Measurements from ENCODE around the gene COL6A1. TPM values are rescaled to one million over a fixed set of nuclear protein-coding genes. Genes with fewer than 3 reads are reported as not detected.

The COL6A1 gene
- total and polyA plus RNA-seq, 2 of the 13 experiments (the other 11 are each of a cell fraction or from before 2014, with no cell fraction given): 3.1 to 4.8 TPM

DNA sequence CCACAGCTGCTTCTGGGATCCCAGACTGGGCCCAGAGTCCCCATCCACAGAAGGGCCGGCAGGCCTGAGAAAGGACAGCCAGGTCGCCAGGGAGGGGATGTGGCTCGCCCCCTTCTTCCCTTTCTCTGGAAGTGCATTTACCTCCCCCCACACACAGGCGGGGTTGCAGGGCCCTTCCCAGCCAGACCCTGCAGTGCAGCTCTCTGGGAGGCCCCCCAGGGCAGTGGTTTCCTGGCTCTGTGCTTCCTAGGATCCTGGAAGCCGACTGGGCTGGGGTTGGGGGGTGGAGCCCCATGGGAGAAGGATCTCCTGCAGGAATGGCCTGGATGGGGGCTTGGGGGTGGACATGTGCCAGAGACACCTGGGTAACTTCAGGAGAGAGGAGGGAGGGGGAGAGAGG lies 4.2 kb upstream of the COL6A1 start:
- Histone ChIP-seq H3K4me1 (ENCODE audit: insufficient read depth, low read length) (peaks cover 33% of the 10 kb centered on the region), H3K9ac (ENCODE audit: insufficient read depth, low read depth, low read length) (no peak overlapping the region)
- WGBS (ENCODE audit: low lambda C conversion rate): 10% methylated on average over 5 of the region's 5 CpGs

DNA sequence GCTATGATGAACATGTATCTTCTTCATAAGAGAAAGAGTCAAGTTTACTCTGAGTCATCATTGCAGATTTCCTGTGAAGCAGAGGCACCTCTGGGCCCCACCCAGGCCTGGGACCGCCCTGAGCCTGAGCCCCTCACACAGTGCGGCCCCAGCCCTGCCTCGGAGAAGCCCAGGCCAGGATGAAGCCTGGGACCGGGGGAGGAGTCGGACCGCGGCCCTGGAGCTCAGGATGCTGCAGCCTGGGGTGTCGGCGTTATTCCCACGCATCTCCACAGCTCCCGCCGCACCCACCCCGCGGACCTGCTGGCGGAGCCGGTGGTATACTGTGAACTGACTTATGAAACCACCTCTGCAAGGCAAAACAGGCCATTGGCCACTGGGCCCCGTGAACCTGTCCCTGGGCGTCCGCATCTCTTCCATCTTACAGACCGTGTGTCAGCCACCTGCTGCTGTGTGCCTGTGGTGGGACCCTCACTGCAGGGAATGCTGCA lies 2.4 kb upstream of the COL6A1 start:
- Histone ChIP-seq H3K27ac (ENCODE audit: extremely low read length, insufficient read depth, low read length) (no peak overlapping the region), H3K4me1 (ENCODE audit: insufficient read depth, low read length) (peaks cover 26% of the 10 kb centered on the region), H3K4me3 (replicated peaks in 1 of 3; ENCODE audit: insufficient read depth in 1 of 3, low read depth in 2 of 3, low read length in 3 of 3) (no peak overlapping the region), H3K4me2 (ENCODE audit: low read depth, low read length) (no peak overlapping the region), H3K27me3 (ENCODE audit: control insufficient read depth in 1 of 2, insufficient read depth in 2 of 2, low read length in 2 of 2) (peaks cover 11 to 48% of the 10 kb centered on the region in 2 experiments), H4K20me1 (ENCODE audit: insufficient read depth, low read length) (no peaks in the 10 kb centered on the region), H2AFZ (ENCODE audit: low read length) (no peak overlapping the region), H3K36me3 (replicated peaks in 1 of 2; ENCODE audit: control insufficient read depth in 1 of 2, insufficient read depth in 2 of 2, low read length in 2 of 2) (no peaks in the 10 kb centered on the region), H3K9ac (ENCODE audit: insufficient read depth, low read depth, low read length) (no peak overlapping the region), H3K9me3 (ENCODE audit: low read length) (no peaks in the 10 kb centered on the region), H3K79me2 (ENCODE audit: insufficient read depth, low read length) (no peaks in the 10 kb centered on the region)
- POLR2A ChIA-PET: no interaction called here
- in situ Hi-C loops (cut with HindIII; ENCODE audit: extremely low pct_ligation_motif_present, low pct_unique_long_range_greater_than_20kb): loop anchor here (10.0 kb wide), 1 partner anchor 306 kb away; the partner anchor contains the start of genes MCM3AP and YBEY
- ATAC-seq: no peak
- intact Hi-C loops (cut with micrococcal nuclease; ENCODE audit: unreplicated experiment): loop anchor here (10.0 kb wide), 1 partner anchor 216 kb away; no protein-coding TSS in a partner anchor
- FAIRE-seq: no peak
- BruUV-seq (replicated peaks): no TSS peak
- no peak for DNase-seq (ENCODE audit: low spot score)
- CTCF ChIA-PET (ENCODE audit: low intra/inter-chr PET ratio, low total read pairs): no interaction called here
- WGBS (ENCODE audit: low lambda C conversion rate): no CpG with 5 or more reads among the region's 20 CpGs
- no peak for TF ChIP-seq RXRB (CRISPR knock-in tag; IDR thresholded peaks at IDR 0.05; ENCODE audit: borderline replicate concordance)
- no peak for TF ChIP-seq PAWR (CRISPR knock-in tag; IDR thresholded peaks at IDR 0.05; ENCODE audit: borderline replicate concordance)
- TF ChIP-seq PHB2 (IDR thresholded peaks at IDR 0.05; ENCODE audit: partially characterized antibody): no peak
- TF ChIP-seq KDM5B (CRISPR knock-in tag; IDR thresholded peaks at IDR 0.05; ENCODE audit: borderline replicate concordance): no peak
- TF ChIP-seq NFKBIZ (CRISPR knock-in tag; IDR thresholded peaks at IDR 0.05): no peak
- TF ChIP-seq MEIS1 (CRISPR knock-in tag; IDR thresholded peaks at IDR 0.05; ENCODE audit: borderline replicate concordance): no peak
- no peak for TF ChIP-seq CAMTA2 (CRISPR knock-in tag; IDR thresholded peaks at IDR 0.05; ENCODE audit: borderline replicate concordance)
- no peak for TF ChIP-seq ZNF296 (CRISPR knock-in tag; conservative IDR thresholded peaks at IDR 0.05)
- no peak for TF ChIP-seq EEA1 (CRISPR knock-in tag; IDR thresholded peaks at IDR 0.05; ENCODE audit: borderline replicate concordance)
- no peak for TF ChIP-seq KDM5A (IDR thresholded peaks at IDR 0.05; ENCODE audit: borderline replicate concordance, low read length)
- TF ChIP-seq MED8 (CRISPR knock-in tag; IDR thresholded peaks at IDR 0.05; ENCODE audit: insufficient replicate concordance): no peak
- TF ChIP-seq ZNF484 (CRISPR knock-in tag; IDR thresholded peaks at IDR 0.05; ENCODE audit: borderline replicate concordance, low read depth): no peak

More for the DNA sequence above, 4.2 kb upstream of the COL6A1 start:
- no peak for FAIRE-seq
- no peak overlapping the region for H3K4me3 ChIP-seq (replicated peaks in 1 of 3; ENCODE audit: insufficient read depth in 1 of 3, low read depth in 2 of 3, low read length in 3 of 3)
- in situ Hi-C loops (cut with HindIII; ENCODE audit: extremely low pct_ligation_motif_present, low pct_unique_long_range_greater_than_20kb) (loop anchor here (10.0 kb wide), 1 partner anchor 307 kb away; the partner anchor contains the start of genes MCM3AP and YBEY), intact Hi-C loops (cut with micrococcal nuclease; ENCODE audit: unreplicated experiment) (loop anchor here (10.0 kb wide), 1 partner anchor 217 kb away; no protein-coding TSS in a partner anchor)
- ATAC-seq: no peak
- H3K36me3 ChIP-seq (replicated peaks in 1 of 2; ENCODE audit: control insufficient read depth in 1 of 2, insufficient read depth in 2 of 2, low read length in 2 of 2): no peaks in the 10 kb centered on the region
- H3K79me2 ChIP-seq (ENCODE audit: insufficient read depth, low read length): no peaks in the 10 kb centered on the region
- H3K27ac ChIP-seq (ENCODE audit: extremely low read length, insufficient read depth, low read length): no peak overlapping the region
- no peaks in the 10 kb centered on the region for H3K9me3 ChIP-seq (ENCODE audit: low read length)
- no peak for DNase-seq (ENCODE audit: low spot score)
- no peak for TF ChIP-seq KDM6A (CRISPR knock-in tag; IDR thresholded peaks at IDR 0.05; ENCODE audit: low read depth)
- no peak for TF ChIP-seq BRCA1 (CRISPR knock-in tag; IDR thresholded peaks at IDR 0.05)
- no peak for TF ChIP-seq ZNF326 (CRISPR knock-in tag; IDR thresholded peaks at IDR 0.05; ENCODE audit: borderline replicate concordance)
- TF ChIP-seq ZNF34 (CRISPR knock-in tag; IDR thresholded peaks at IDR 0.05; ENCODE audit: borderline replicate concordance): no peak
- TF ChIP-seq ZNF670 (CRISPR knock-in tag; IDR thresholded peaks at IDR 0.05; ENCODE audit: borderline replicate concordance): no peak
- TF ChIP-seq, protein P1, sequence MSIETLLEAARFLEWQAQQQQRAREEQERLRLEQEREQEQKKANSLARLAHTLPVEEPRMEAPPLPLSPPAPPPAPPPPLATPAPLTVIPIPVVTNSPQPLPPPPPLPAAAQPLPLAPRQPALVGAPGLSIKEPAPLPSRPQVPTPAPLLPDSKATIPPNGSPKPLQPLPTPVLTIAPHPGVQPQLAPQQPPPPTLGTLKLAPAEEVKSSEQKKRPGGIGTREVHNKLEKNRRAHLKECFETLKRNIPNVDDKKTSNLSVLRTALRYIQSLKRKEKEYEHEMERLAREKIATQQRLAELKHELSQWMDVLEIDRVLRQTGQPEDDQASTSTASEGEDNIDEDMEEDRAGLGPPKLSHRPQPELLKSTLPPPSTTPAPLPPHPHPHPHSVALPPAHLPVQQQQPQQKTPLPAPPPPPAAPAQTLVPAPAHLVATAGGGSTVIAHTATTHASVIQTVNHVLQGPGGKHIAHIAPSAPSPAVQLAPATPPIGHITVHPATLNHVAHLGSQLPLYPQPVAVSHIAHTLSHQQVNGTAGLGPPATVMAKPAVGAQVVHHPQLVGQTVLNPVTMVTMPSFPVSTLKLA (IDR thresholded peaks at IDR 0.05): no peak
- TF ChIP-seq CHD2 (IDR thresholded peaks at IDR 0.05; ENCODE audit: low read depth, low read length): no peak
- no peak for TF ChIP-seq ARHGAP35 (CRISPR knock-in tag; IDR thresholded peaks at IDR 0.05; ENCODE audit: borderline replicate concordance)
- TF ChIP-seq REPIN1 (CRISPR knock-in tag; IDR thresholded peaks at IDR 0.05; ENCODE audit: borderline replicate concordance, low read depth): no peak
- H3K27me3 ChIP-seq (ENCODE audit: control insufficient read depth in 1 of 2, insufficient read depth in 2 of 2, low read length in 2 of 2): peaks cover 13 to 56% of the 10 kb centered on the region in 2 experiments
- H3K4me2 ChIP-seq (ENCODE audit: low read depth, low read length): no peak overlapping the region
- no TSS peak for BruUV-seq (replicated peaks)
- H4K20me1 ChIP-seq (ENCODE audit: insufficient read depth, low read length): no peaks in the 10 kb centered on the region
- no peak overlapping the region for H2AFZ ChIP-seq (ENCODE audit: low read length)
- ChIA-PET CTCF (ENCODE audit: low intra/inter-chr PET ratio, low total read pairs) (no interaction called here), POLR2A (no interaction called here)

Data from HepG2 (cell line).